GM19351 (cell line): ENCODE results near the gene GNAT1.

ENCODE experiments used
- ATAC-seq: cut with Tn5 transposase; IDR thresholded peaks from one replicate; pipeline ENCODE4 v1.9.1; 2021; ENCODE audit warnings: mild to moderate bottlenecking, moderate library complexity; ENCODE audit not compliant: unreplicated experiment

GNAT1 gene

GRCh38 chr3:50162034-50162883, 29.2 kb upstream of the GNAT1 start:
- no peak for ATAC-seq

GRCh38 chr3:50163572-50164455, 27.6 kb upstream of the GNAT1 start:
- no peak for ATAC-seq

- ATAC-seq: no peak
Observed at GRCh38 chr3:50164481-50164880, 26.9 kb upstream of the GNAT1 start.

- ATAC-seq: no peak
Observed at GRCh38 chr3:50164984-50165909, 26.2 kb upstream of the GNAT1 start.

GRCh38 chr3:50165910-50166538, 25.4 kb upstream of the GNAT1 start:
- ATAC-seq: no peak

GRCh38 chr3:50166620-50167019, 24.8 kb upstream of the GNAT1 start:
- no peak for ATAC-seq

GRCh38 chr3:50167069-50167840, 24.2 kb upstream of the GNAT1 start:
- ATAC-seq: no peak

- ATAC-seq: no peak
Observed at GRCh38 chr3:50167841-50168209, 23.6 kb upstream of the GNAT1 start.

- no peak for ATAC-seq
Observed at GRCh38 chr3:50168388-50168787, 23.0 kb upstream of the GNAT1 start.

- no peak for ATAC-seq
Observed at GRCh38 chr3:50168791-50169190, 22.6 kb upstream of the GNAT1 start.

- no peak for ATAC-seq
Observed at GRCh38 chr3:50169232-50169832, 22.1 kb upstream of the GNAT1 start.

GRCh38 chr3:50169858-50170257, 21.6 kb upstream of the GNAT1 start:
- ATAC-seq: no peak

GRCh38 chr3:50170689-50171088, 20.7 kb upstream of the GNAT1 start:
- ATAC-seq: no peak

- no peak for ATAC-seq
Observed at GRCh38 chr3:50171540-50172301, 19.7 kb upstream of the GNAT1 start.

GRCh38 chr3:50172626-50173220, 18.7 kb upstream of the GNAT1 start:
- ATAC-seq: no peak

GRCh38 chr3:50173685-50174516, 17.5 kb upstream of the GNAT1 start:
- ATAC-seq: no peak

- no peak for ATAC-seq
Observed at GRCh38 chr3:50174517-50174895, 16.9 kb upstream of the GNAT1 start.
